ENCODE data around the gene AACS. TPM values are rescaled to one million over a fixed set of nuclear protein-coding genes. Genes with fewer than 3 reads are reported as not detected.

AACS gene
- total RNA-seq, 2 experiments from 2014 or later, result 10.2 to 24.6 TPM

GRCh38 chr12:125175576-125175975, 110.3 kb downstream of the AACS start:
- CTCF ChIA-PET (ENCODE audit: unreplicated experiment), result no interaction called here
- no TSS peak for BruUV-seq (replicated peaks)

DNA sequence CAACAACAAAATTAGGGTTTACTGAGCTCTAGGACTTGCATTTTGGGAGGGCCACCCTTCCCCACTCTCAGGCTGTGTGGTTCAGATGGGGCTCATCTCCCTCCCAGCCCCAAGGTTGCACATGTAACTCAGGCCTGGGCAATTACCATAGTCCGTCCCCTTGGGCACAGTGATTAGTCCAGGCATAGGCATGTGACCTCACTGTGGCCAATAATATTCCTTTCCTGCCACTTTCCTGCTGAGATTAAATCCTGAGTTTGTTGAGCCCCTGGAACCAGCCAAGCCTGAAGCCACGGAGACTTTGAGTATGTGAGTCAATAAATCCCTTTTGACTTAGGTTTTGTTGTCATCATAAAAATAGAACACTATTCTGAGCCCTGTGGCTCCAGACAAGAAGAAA, 113.0 kb downstream of the AACS start:
- Histone ChIP-seq H3K79me2 (ENCODE audit: insufficient read depth, low read depth, low read length) (no peaks in the 10 kb centered on the region), H3K4me1 (ENCODE audit: insufficient read depth, low read length, poor library complexity, severe bottlenecking) (peaks cover 22% of the 10 kb centered on the region), H3K27ac (ENCODE audit: low read depth, low read length, poor library complexity, severe bottlenecking) (no peak overlapping the region), H3K9me2 (ENCODE audit: insufficient read depth, low read length) (no peaks in the 10 kb centered on the region), H4K20me1 (ENCODE audit: insufficient read depth, low read length) (no peaks in the 10 kb centered on the region), H2AFZ (ENCODE audit: low read length) (peak overlapping the region; percentile 58; the same call in 1 of the 2 replicates), H3K4me3 (ENCODE audit: low read depth, low read length, poor library complexity, severe bottlenecking) (peak overlapping the region; percentile 0), H3K4me2 (ENCODE audit: low read length) (peak overlapping the region; percentile 17; the same call in 1 of the 2 replicates), H3K9me3 (ENCODE audit: low read length) (no peaks in the 10 kb centered on the region), H3K36me3 (ENCODE audit: insufficient read depth, low read length) (no peaks in the 10 kb centered on the region)
- BruUV-seq (replicated peaks), result no TSS peak
- TF ChIP-seq, protein P1, sequence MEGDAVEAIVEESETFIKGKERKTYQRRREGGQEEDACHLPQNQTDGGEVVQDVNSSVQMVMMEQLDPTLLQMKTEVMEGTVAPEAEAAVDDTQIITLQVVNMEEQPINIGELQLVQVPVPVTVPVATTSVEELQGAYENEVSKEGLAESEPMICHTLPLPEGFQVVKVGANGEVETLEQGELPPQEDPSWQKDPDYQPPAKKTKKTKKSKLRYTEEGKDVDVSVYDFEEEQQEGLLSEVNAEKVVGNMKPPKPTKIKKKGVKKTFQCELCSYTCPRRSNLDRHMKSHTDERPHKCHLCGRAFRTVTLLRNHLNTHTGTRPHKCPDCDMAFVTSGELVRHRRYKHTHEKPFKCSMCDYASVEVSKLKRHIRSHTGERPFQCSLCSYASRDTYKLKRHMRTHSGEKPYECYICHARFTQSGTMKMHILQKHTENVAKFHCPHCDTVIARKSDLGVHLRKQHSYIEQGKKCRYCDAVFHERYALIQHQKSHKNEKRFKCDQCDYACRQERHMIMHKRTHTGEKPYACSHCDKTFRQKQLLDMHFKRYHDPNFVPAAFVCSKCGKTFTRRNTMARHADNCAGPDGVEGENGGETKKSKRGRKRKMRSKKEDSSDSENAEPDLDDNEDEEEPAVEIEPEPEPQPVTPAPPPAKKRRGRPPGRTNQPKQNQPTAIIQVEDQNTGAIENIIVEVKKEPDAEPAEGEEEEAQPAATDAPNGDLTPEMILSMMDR (conservative IDR thresholded peaks at IDR 0.05; ENCODE audit: low read length), result no peak
- no peak for TF ChIP-seq EZH2phosphoT487 (IDR thresholded peaks at IDR 0.05; ENCODE audit: borderline replicate concordance, low read depth, low read length)
- peak; percentile 43 for DNase-seq (ENCODE audit: low spot score)
- ChIA-PET CTCF (ENCODE audit: unreplicated experiment) (no interaction called here), POLR2A (no interaction called here)
- intact Hi-C loops (cut with micrococcal nuclease; ENCODE audit: unreplicated experiment), result no loop called here

More at GRCh38 chr12:125175576-125175975, 110.3 kb downstream of the AACS start:
- Histone ChIP-seq H4K20me1 (ENCODE audit: insufficient read depth, low read length) (no peaks in the 10 kb centered on the region), H3K27ac (ENCODE audit: low read depth, low read length, poor library complexity, severe bottlenecking) (no peak overlapping the region), H3K4me1 (ENCODE audit: insufficient read depth, low read length, poor library complexity, severe bottlenecking) (peaks cover 14% of the 10 kb centered on the region), H3K9me3 (ENCODE audit: low read length) (no peaks in the 10 kb centered on the region), H3K79me2 (ENCODE audit: insufficient read depth, low read depth, low read length) (no peaks in the 10 kb centered on the region), H3K9me2 (ENCODE audit: insufficient read depth, low read length) (no peaks in the 10 kb centered on the region), H2AFZ (ENCODE audit: low read length) (no peak overlapping the region), H3K4me2 (ENCODE audit: low read length) (no peak overlapping the region), H3K4me3 (ENCODE audit: low read depth, low read length, poor library complexity, severe bottlenecking) (no peak overlapping the region), H3K36me3 (ENCODE audit: insufficient read depth, low read length) (no peaks in the 10 kb centered on the region)
- no peak for TF ChIP-seq EZH2phosphoT487 (IDR thresholded peaks at IDR 0.05; ENCODE audit: borderline replicate concordance, low read depth, low read length)
- TF ChIP-seq, protein P1 (conservative IDR thresholded peaks at IDR 0.05; ENCODE audit: low read length), result no peak
- intact Hi-C loops (cut with micrococcal nuclease; ENCODE audit: unreplicated experiment), result no loop called here
- POLR2A ChIA-PET, result interaction anchor here (0.6 to 1.0 kb wide), 4 partner anchors 12 to 591 kb away, joined by 3 to 5 read pairs (median 4); no protein-coding TSS in a partner anchor
- no peak for DNase-seq (ENCODE audit: low spot score)

GRCh38 chr12:125180144-125180543, 114.9 kb downstream of the AACS start:
- Histone ChIP-seq H3K4me3 (ENCODE audit: low read depth, low read length, poor library complexity, severe bottlenecking) (no peak overlapping the region), H3K9me2 (ENCODE audit: insufficient read depth, low read length) (no peaks in the 10 kb centered on the region), H3K79me2 (ENCODE audit: insufficient read depth, low read depth, low read length) (no peaks in the 10 kb centered on the region), H3K4me2 (ENCODE audit: low read length) (no peak overlapping the region), H3K9me3 (ENCODE audit: low read length) (no peaks in the 10 kb centered on the region), H2AFZ (ENCODE audit: low read length) (no peak overlapping the region), H4K20me1 (ENCODE audit: insufficient read depth, low read length) (no peaks in the 10 kb centered on the region), H3K4me1 (ENCODE audit: insufficient read depth, low read length, poor library complexity, severe bottlenecking) (peaks cover 39% of the 10 kb centered on the region), H3K27ac (ENCODE audit: low read depth, low read length, poor library complexity, severe bottlenecking) (no peak overlapping the region), H3K36me3 (ENCODE audit: insufficient read depth, low read length) (no peaks in the 10 kb centered on the region)
- ChIA-PET CTCF (ENCODE audit: unreplicated experiment) (interaction anchor here (1.0 kb wide), 1 partner anchor 23 kb away, joined by 3 read pairs; no protein-coding TSS in a partner anchor), POLR2A (no interaction called here)
- intact Hi-C loops (cut with micrococcal nuclease; ENCODE audit: unreplicated experiment), result loop anchor here (5.0 kb wide), 1 partner anchor 152 kb away; no protein-coding TSS in a partner anchor
- no peak for DNase-seq (ENCODE audit: low spot score)
- TF ChIP-seq, protein P1 (conservative IDR thresholded peaks at IDR 0.05; ENCODE audit: low read length), result no peak
- no peak for TF ChIP-seq EZH2phosphoT487 (IDR thresholded peaks at IDR 0.05; ENCODE audit: borderline replicate concordance, low read depth, low read length)
- no TSS peak for BruUV-seq (replicated peaks)
